A549 treated with CORT108297 at 1 μM for 4 hours (cell line): ENCODE results near the gene PMM2. TPM values are rescaled to one million over a fixed set of nuclear protein-coding genes. Genes with fewer than 3 reads are reported as not detected.

ENCODE experiments used
- total RNA-seq: library from RNA; stranded (reverse); fragments of 200-300 nt; extraction: Qiagen RNA extraction; gene quantifications from 5 replicates; pipeline ENCODE4 v1.2.3, GENCODE V29; 2022

The PMM2 gene
- 90.3 to 103 TPM (median 92.6 TPM) in 5 replicates for total RNA-seq

GRCh38 chr16:8797364-8798173, at the start of gene PMM2, which contains the start of gene TMEM186:
Gene PMM2 (plus strand): TSS chr16:8797839. CDS start chr16:8797883, 44 bp downstream.
Gene TMEM186 (minus strand): TSS chr16:8797639. CDS start chr16:8797614, 25 bp downstream.

GRCh38 chr16:8868416-8869211, 71.0 kb downstream of the PMM2 start, which contains the start of gene CARHSP1:
Gene CARHSP1 (minus strand): TSS chr16:8869006. CDS start chr16:8859328, 9,678 bp downstream.

GRCh38 chr16:8882041-8882617, 84.5 kb downstream of the PMM2 start, which contains the start of gene LITAFD:
Gene LITAFD (plus strand): TSS chr16:8882351. CDS start chr16:8884356, 2,005 bp downstream.

Other genes with a start within 250 kb of the PMM2 start
- not detected in 5 replicates for gene TMEM114, start 207.3 kb upstream of the PMM2 start, total RNA-seq
- gene METTL22, start 176.1 kb upstream of the PMM2 start, total RNA-seq = 21.8 to 27.6 TPM (median 24.5 TPM) in 5 replicates
- 0.37 to 0.61 TPM (median 0.40 TPM) in 5 replicates for gene ABAT, start 123.2 kb upstream of the PMM2 start, total RNA-seq
- 13.6 to 15.0 TPM (median 14.4 TPM) in 5 replicates for gene TMEM186, start 200 bp upstream of the PMM2 start, total RNA-seq
- 124 to 157 TPM (median 150 TPM) in 5 replicates for gene CARHSP1, start 71.2 kb downstream of the PMM2 start, total RNA-seq
- not detected in 5 replicates for gene LITAFD, start 84.5 kb downstream of the PMM2 start, total RNA-seq
- gene USP7, start 166.1 kb downstream of the PMM2 start, total RNA-seq = 70.3 to 83.9 TPM (median 80.3 TPM) in 5 replicates